H1 (cell line): ENCODE data around the gene FES. TPM values are rescaled to one million over a fixed set of nuclear protein-coding genes. Genes with fewer than 3 reads are reported as not detected.

ENCODE experiments used
- polyA plus RNA-seq, 7 experiments: library from polyadenylated mRNA; depleted of rRNA in 3 of 7; stranded (reverse) in 5 of 7; unstranded in 2 of 7; fragments of >200 nt in 5 of 7; fragments of 200-250 nt in 2 of 7; gene quantifications; 1 replicate in 5 of 7; 2 replicates in 1 of 7; 4 replicates in 1 of 7; pipeline versions ENCODE4 v1.2.1 to v1.2.3, GENCODE V29; 2011 to 2013; ENCODE audit warnings: missing spikeins in 2 of 7, mixed read lengths in 2 of 7
- small RNA-seq: library from polyadenylated mRNA; stranded (forward); fragments of <200 nt; extraction: miRNeasy Mini kit (QIAGEN cat#:217004); gene quantifications from one replicate; pipeline ENCODE3, GENCODE V24; 2013; ENCODE audit not compliant: insufficient read depth
- total RNA-seq: library from RNA; stranded (reverse); fragmentation: NEBNext Ultra II Directional; extraction: Animal tissue kit (Norgen Biotek cat#: 25700); gene quantifications from 2 replicates; pipeline ENCODE4 v1.2.1, GENCODE V29; 2021

Gene FES
- total and polyA plus RNA-seq, 2 of the 8 experiments (the other 6 are each of a cell fraction or from before 2014, with no cell fraction given) = 8.5 to 8.6 TPM

Small RNA genes within 50 kb of the gene (small RNA-seq; reads per million reads assigned to genes)
- not detected for gene RN7SL363P

Other genes with a start within 250 kb of the FES start
- gene BLM, start 167.2 kb upstream of the FES start, total RNA-seq = 45.6 and 46.7 TPM in 2 replicates
- 10.4 and 15.2 TPM in 2 replicates for gene BLM, start 167.2 kb upstream of the FES start, polyA plus RNA-seq (2011; rRNA removed)
- 28.0 and 32.1 TPM in 2 replicates for gene FURIN, start 15.9 kb upstream of the FES start, total RNA-seq
- gene FURIN, start 15.9 kb upstream of the FES start, polyA plus RNA-seq (2011; rRNA removed) = 15.8 and 22.5 TPM in 2 replicates
- gene MAN2A2, start 18.8 kb downstream of the FES start, total RNA-seq = 21.9 and 23.1 TPM in 2 replicates
- 29.7 and 35.9 TPM in 2 replicates for gene MAN2A2, start 18.8 kb downstream of the FES start, polyA plus RNA-seq (2011; rRNA removed)
- 16.3 and 17.0 TPM in 2 replicates for gene HDDC3, start 48.0 kb downstream of the FES start, total RNA-seq
- 16.5 and 19.6 TPM in 2 replicates for gene HDDC3, start 48.0 kb downstream of the FES start, polyA plus RNA-seq (2011; rRNA removed)
- 75.4 and 84.2 TPM in 2 replicates for gene UNC45A, start 50.8 kb downstream of the FES start, total RNA-seq
- 74.1 and 87.2 TPM in 2 replicates for gene UNC45A, start 50.8 kb downstream of the FES start, polyA plus RNA-seq (2011; rRNA removed)
- gene RCCD1, start 70.4 kb downstream of the FES start, total RNA-seq = 16.2 and 18.8 TPM in 2 replicates
- gene RCCD1, start 70.4 kb downstream of the FES start, polyA plus RNA-seq (2011; rRNA removed) = 9.9 and 13.2 TPM in 2 replicates
- 90.7 and 91.4 TPM in 2 replicates for gene PRC1, start 110.0 kb downstream of the FES start, total RNA-seq
- 158 and 181 TPM in 2 replicates for gene PRC1, start 110.0 kb downstream of the FES start, polyA plus RNA-seq (2011; rRNA removed)
- gene VPS33B, start 138.1 kb downstream of the FES start, total RNA-seq = 17.3 and 18.3 TPM in 2 replicates
- 10.9 and 11.8 TPM in 2 replicates for gene VPS33B, start 138.1 kb downstream of the FES start, polyA plus RNA-seq (2011; rRNA removed)
- gene SV2B, start 215.8 kb downstream of the FES start, total RNA-seq = 0.20 and 0.46 TPM in 2 replicates
- gene SV2B, start 215.8 kb downstream of the FES start, polyA plus RNA-seq (2011; rRNA removed) = 0.09 and 0.22 TPM in 2 replicates